OCI-LY1 (cell line): ENCODE results near the gene PLEKHM3.

Source experiments
- EZH2 ChIP-seq: fragments of 200-600 bp; sonication (generic), shearing (Covaris generic); IDR thresholded peaks from 2 replicates; pipeline ENCODE4 v1.8.0; 2017; ENCODE audit warnings: borderline replicate concordance, mixed run types, mild to moderate bottlenecking, antibody characterized with exemption, low read length, moderate library complexity, mixed read lengths
- TF ChIP-seq, protein P1 (sequence below): fragments of 200-600 bp; sonication (generic), shearing (Covaris generic); IDR thresholded peaks from 2 replicates; pipeline ENCODE4 v1.5.1; 2017; ENCODE audit warnings: mild to moderate bottlenecking, antibody characterized with exemption, low read length, moderate library complexity, mixed read lengths

- TF ChIP-seq, protein P1, sequence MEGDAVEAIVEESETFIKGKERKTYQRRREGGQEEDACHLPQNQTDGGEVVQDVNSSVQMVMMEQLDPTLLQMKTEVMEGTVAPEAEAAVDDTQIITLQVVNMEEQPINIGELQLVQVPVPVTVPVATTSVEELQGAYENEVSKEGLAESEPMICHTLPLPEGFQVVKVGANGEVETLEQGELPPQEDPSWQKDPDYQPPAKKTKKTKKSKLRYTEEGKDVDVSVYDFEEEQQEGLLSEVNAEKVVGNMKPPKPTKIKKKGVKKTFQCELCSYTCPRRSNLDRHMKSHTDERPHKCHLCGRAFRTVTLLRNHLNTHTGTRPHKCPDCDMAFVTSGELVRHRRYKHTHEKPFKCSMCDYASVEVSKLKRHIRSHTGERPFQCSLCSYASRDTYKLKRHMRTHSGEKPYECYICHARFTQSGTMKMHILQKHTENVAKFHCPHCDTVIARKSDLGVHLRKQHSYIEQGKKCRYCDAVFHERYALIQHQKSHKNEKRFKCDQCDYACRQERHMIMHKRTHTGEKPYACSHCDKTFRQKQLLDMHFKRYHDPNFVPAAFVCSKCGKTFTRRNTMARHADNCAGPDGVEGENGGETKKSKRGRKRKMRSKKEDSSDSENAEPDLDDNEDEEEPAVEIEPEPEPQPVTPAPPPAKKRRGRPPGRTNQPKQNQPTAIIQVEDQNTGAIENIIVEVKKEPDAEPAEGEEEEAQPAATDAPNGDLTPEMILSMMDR = no peak
- no peak for TF ChIP-seq EZH2
Observed at GRCh38 chr2:207936380-207936779, 88.9 kb downstream of the PLEKHM3 start.
